Osteocyte (in vitro differentiated cells): Measurements from ENCODE around the gene DEPDC7. TPM values are rescaled to one million over a fixed set of nuclear protein-coding genes. Genes with fewer than 3 reads are reported as not detected.

Source experiments
- DNase-seq: peaks from one replicate; pipeline ENCODE4 v3.0.0; 2021; ENCODE audit warnings: mixed read lengths; ENCODE audit not compliant: unreplicated experiment; ENCODE audit errors: extremely low spot score
- H3K27ac Mint-ChIP-seq: one replicate; pipeline ENCODE4 v1.8.0; 2021; ENCODE audit warnings: mild to moderate bottlenecking, mixed read lengths; ENCODE audit not compliant: unreplicated experiment
- H3K27me3 Mint-ChIP-seq: one replicate; pipeline ENCODE4 v1.8.0; 2021; ENCODE audit warnings: mixed read lengths; ENCODE audit not compliant: unreplicated experiment
- H3K36me3 Mint-ChIP-seq: one replicate; pipeline ENCODE4 v1.8.0; 2021; ENCODE audit warnings: mixed read lengths; ENCODE audit not compliant: unreplicated experiment
- H3K4me1 Mint-ChIP-seq: one replicate; pipeline ENCODE4 v1.8.0; 2021; ENCODE audit warnings: mixed read lengths; ENCODE audit not compliant: unreplicated experiment
- H3K4me3 Mint-ChIP-seq: one replicate; pipeline ENCODE4 v1.8.0; 2021; ENCODE audit warnings: mild to moderate bottlenecking, moderate library complexity, mixed read lengths; ENCODE audit not compliant: unreplicated experiment
- H3K9me3 Mint-ChIP-seq: one replicate; pipeline ENCODE4 v1.8.0; 2021; ENCODE audit warnings: mixed read lengths; ENCODE audit not compliant: unreplicated experiment
- total RNA-seq: library from RNA; stranded (reverse); gene quantifications from 2 replicates; pipeline ENCODE4 v1.2.1, GENCODE V29; 2021
- TF ChIP-seq, protein P1 (sequence below): fragments of 200-600 bp; sonication (generic); IDR thresholded peaks from 2 replicates; pipeline ENCODE4 v1.5.0; 2021; ENCODE audit warnings: antibody characterized with exemption, mild to moderate bottlenecking, moderate library complexity

Gene DEPDC7
- total RNA-seq, 1 donor from 2014 or later, result 2.9 TPM

DNA sequence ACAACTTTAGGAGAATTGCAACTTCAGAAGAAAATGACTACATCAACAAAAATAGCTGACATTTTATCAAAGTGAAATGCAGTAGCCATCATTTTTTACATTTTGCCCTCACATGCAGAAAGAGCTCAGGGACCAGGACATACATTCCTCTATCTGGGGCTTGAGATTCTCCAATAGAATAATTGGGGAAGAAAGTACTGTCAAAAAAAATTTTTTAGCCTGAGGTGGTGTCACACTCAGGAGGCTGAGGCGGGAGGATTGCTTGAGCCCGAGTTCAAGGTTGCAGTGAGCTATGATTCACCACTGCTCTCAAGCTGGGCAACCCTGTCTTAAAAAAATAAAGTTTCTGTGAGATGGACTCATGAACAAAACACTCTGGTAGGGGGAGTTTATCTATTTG lies 32.2 kb upstream of the DEPDC7 start:
- peaks cover 5% of the 10 kb centered on the region for H3K4me1 Mint-ChIP-seq
- no peak for DNase-seq
- no peak overlapping the region for H3K4me3 Mint-ChIP-seq
- no peaks in the 10 kb centered on the region for H3K27me3 Mint-ChIP-seq
- TF ChIP-seq, protein P1, sequence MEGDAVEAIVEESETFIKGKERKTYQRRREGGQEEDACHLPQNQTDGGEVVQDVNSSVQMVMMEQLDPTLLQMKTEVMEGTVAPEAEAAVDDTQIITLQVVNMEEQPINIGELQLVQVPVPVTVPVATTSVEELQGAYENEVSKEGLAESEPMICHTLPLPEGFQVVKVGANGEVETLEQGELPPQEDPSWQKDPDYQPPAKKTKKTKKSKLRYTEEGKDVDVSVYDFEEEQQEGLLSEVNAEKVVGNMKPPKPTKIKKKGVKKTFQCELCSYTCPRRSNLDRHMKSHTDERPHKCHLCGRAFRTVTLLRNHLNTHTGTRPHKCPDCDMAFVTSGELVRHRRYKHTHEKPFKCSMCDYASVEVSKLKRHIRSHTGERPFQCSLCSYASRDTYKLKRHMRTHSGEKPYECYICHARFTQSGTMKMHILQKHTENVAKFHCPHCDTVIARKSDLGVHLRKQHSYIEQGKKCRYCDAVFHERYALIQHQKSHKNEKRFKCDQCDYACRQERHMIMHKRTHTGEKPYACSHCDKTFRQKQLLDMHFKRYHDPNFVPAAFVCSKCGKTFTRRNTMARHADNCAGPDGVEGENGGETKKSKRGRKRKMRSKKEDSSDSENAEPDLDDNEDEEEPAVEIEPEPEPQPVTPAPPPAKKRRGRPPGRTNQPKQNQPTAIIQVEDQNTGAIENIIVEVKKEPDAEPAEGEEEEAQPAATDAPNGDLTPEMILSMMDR, result no peak
- peak overlapping the region; percentile 53 for H3K27ac Mint-ChIP-seq
- peaks cover under 1% of the 10 kb centered on the region for H3K9me3 Mint-ChIP-seq
- no peaks in the 10 kb centered on the region for H3K36me3 Mint-ChIP-seq

DNA sequence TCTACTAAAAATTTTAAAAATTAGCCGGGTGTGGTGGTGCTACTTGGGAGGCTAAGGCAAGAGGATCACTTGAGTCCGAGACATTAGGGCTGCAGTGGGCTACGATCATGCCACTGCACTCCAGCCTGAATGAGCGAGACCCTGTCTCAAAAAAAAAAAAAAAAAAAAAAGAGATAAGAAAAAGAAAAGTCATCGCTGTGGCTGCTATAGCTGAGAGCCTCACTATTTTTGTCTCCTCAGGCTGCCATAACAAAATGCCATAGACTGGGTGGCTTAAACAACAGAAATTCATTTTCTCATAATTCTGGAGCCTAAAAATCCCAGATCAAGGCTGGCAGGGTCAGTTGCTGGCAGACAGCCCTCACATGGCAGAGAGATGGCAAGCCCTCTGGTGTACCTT lies 30.1 kb upstream of the DEPDC7 start:
- TF ChIP-seq, protein P1, result no peak
- H3K9me3 Mint-ChIP-seq, result peaks cover 9% of the 10 kb centered on the region
- peaks cover 5% of the 10 kb centered on the region for H3K4me1 Mint-ChIP-seq
- no peak for DNase-seq
- no peaks in the 10 kb centered on the region for H3K36me3 Mint-ChIP-seq
- no peak overlapping the region for H3K27ac Mint-ChIP-seq
- H3K27me3 Mint-ChIP-seq, result no peaks in the 10 kb centered on the region
- no peak overlapping the region for H3K4me3 Mint-ChIP-seq

DNA sequence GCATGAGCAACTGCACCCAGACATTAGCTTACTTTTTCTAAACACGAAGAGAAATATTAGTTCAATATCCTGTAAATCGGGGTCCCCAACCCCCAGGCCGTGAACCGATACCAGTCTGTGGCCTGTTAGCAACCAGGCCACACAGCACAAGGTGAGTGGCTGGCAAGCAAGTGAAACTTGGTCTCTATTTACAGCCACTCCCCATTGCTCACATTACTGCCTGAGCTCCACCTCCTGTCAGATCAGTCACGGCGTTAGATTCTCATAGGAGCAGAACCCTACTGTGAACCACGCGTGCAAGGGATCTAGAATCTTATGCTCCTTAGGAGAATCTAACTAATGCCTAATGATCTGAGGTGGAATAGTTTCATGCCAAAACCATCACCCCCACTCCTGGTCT lies 27.8 kb upstream of the DEPDC7 start:
- TF ChIP-seq, protein P1, result no peak
- Mint-ChIP-seq H3K27me3 (no peaks in the 10 kb centered on the region), H3K4me1 (peaks cover 5% of the 10 kb centered on the region), H3K9me3 (peaks cover 18% of the 10 kb centered on the region), H3K27ac (no peak overlapping the region), H3K36me3 (no peaks in the 10 kb centered on the region), H3K4me3 (no peak overlapping the region)
- no peak for DNase-seq

DNA sequence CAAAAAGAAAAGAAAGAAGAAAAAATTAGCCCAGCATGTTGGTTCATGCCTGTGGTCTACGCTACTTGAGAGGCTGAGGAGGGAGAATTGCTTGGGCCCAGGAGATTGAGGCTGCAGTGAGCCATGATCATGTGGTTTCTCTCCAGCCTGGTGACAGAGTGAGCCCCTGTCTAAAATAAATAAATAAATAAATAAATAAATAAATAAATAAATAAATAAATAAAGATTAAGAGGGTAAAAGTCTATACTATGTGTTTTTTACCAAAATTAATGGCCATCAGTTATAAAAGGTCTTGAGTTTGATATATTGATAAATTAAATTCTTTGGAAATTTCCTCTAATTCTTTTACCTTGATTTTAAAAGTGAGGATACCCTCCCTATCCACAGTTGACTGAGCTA lies 25.2 kb upstream of the DEPDC7 start:
- DNase-seq, result no peak
- TF ChIP-seq, protein P1, result no peak
- Mint-ChIP-seq H3K27ac (no peak overlapping the region), H3K36me3 (no peaks in the 10 kb centered on the region), H3K9me3 (peaks cover 18% of the 10 kb centered on the region), H3K27me3 (peaks cover 2% of the 10 kb centered on the region), H3K4me3 (no peak overlapping the region), H3K4me1 (no peaks in the 10 kb centered on the region)

DNA sequence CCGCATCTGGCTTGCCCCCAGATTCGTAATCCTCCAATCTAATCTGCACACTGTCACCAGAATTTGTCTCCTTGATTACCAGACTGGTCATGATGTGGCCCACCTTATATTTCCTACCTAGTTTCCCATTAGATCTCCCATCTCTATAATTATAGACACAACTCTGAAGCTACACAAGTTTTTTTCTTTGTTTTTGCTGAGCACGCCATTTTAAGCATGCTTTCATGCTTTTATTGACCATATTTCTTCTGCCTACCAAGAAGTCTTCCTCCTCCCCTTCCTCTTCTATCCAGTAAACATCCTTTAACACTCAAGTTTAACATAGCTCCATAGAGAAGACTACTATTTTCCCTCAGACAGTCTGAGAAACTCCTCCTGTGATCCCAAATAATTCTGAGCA lies 24.3 kb upstream of the DEPDC7 start:
- no peak for DNase-seq
- Mint-ChIP-seq H3K4me1 (no peaks in the 10 kb centered on the region), H3K27ac (no peak overlapping the region), H3K27me3 (peaks cover 6% of the 10 kb centered on the region), H3K9me3 (peaks cover 18% of the 10 kb centered on the region), H3K36me3 (no peaks in the 10 kb centered on the region), H3K4me3 (no peak overlapping the region)
- TF ChIP-seq, protein P1, result no peak
